Activated CD4-positive, alpha-beta T cell treated with anti-CD3 and anti-CD28 coated beads, Interleukin-10, Interleukin-2, amounts not matched to agents 100 ng/mL and 50 ng/mL, durations not matched to agents 16 hours and 8 hours (primary cell): ENCODE data around the gene PRR7.

Source experiments
- DNase-seq: peaks from one replicate; pipeline ENCODE4 v3.0.0-alpha.2; 2020

PRR7 gene

GRCh38 chr5:177453852-177454396, 7.3 kb downstream of the PRR7 start:
- DNase-seq = no peak

GRCh38 chr5:177454397-177455035, 7.9 kb downstream of the PRR7 start:
- DNase-seq = peak; percentile 95

- DNase-seq = peak; percentile 93
Measured at GRCh38 chr5:177455036-177455660, 8.5 kb downstream of the PRR7 start.

GRCh38 chr5:177455661-177456590, 9.3 kb downstream of the PRR7 start:
- DNase-seq = peak; percentile 96

GRCh38 chr5:177456591-177456964, 10.0 kb downstream of the PRR7 start:
- no peak for DNase-seq

GRCh38 chr5:177456976-177457851, 10.6 kb downstream of the PRR7 start:
- DNase-seq = peak; percentile 84

- no peak for DNase-seq
Measured at GRCh38 chr5:177457852-177458681, 11.5 kb downstream of the PRR7 start.

- no peak for DNase-seq
Measured at GRCh38 chr5:177458912-177459350, 12.3 kb downstream of the PRR7 start.

GRCh38 chr5:177459357-177459756, 12.7 kb downstream of the PRR7 start:
- DNase-seq = no peak

- no peak for DNase-seq
Measured at GRCh38 chr5:177459819-177460628, 13.4 kb downstream of the PRR7 start.

- no peak for DNase-seq
Measured at GRCh38 chr5:177462021-177462670, 15.5 kb downstream of the PRR7 start.

- DNase-seq = no peak
Measured at GRCh38 chr5:177465044-177465443, 18.4 kb downstream of the PRR7 start.

GRCh38 chr5:177466861-177467260, 20.2 kb downstream of the PRR7 start:
- no peak for DNase-seq

- no peak for DNase-seq
Measured at GRCh38 chr5:177467436-177467835, 20.8 kb downstream of the PRR7 start.

- no peak for DNase-seq
Measured at GRCh38 chr5:177468329-177468684, 21.7 kb downstream of the PRR7 start.

- no peak for DNase-seq
Measured at GRCh38 chr5:177468685-177469628, 22.3 kb downstream of the PRR7 start.

- DNase-seq = no peak
Measured at GRCh38 chr5:177469750-177470525, 23.3 kb downstream of the PRR7 start.
